Motor neuron (in vitro differentiated cells): Measurements from ENCODE around the gene TOP3B. TPM values are rescaled to one million over a fixed set of nuclear protein-coding genes. Genes with fewer than 3 reads are reported as not detected.

ENCODE experiments used
- ATAC-seq, 8 experiments: fragments of 200-7000 bp; cut with Tn5 transposase; replicated peaks in 6 of 8; 2 replicates each; pipeline ENCODE4 v1.8.0; 2021; ENCODE audit warnings: mild to moderate bottlenecking in 8 of 8, moderate library complexity in 8 of 8
- H3K27ac ChIP-seq, 2 donors: fragments of 250-450 bp; sonication (Bioruptor Pico); 2 replicates each; pipeline ENCODE4 v1.9.0; 2021; ENCODE audit warnings: antibody characterized with exemption in 2 of 2, mild to moderate bottlenecking in 2 of 2, moderate library complexity in 1 of 2
- H3K4me1 ChIP-seq, 2 donors: fragments of 250-450 bp; sonication (Bioruptor Pico); replicated peaks in 1 of 2; 2 replicates each; pipeline ENCODE4 v1.6.1; 2021; ENCODE audit warnings: antibody characterized with exemption in 2 of 2, mild to moderate bottlenecking in 2 of 2, moderate library complexity in 1 of 2
- H3K4me3 ChIP-seq, 5 donors: fragments of 250-450 bp; sonication (Bioruptor Pico); 2 replicates each; pipeline ENCODE4 v1.9.0; 2021; ENCODE audit warnings: antibody characterized with exemption in 5 of 5, mild to moderate bottlenecking in 5 of 5, moderate library complexity in 4 of 5
- WGBS, 10 experiments: fragments of 450-650 bp; shearing (Covaris generic); methylation state at CpG; one replicate each; pipeline ENCODE4 v1.0.0; 2022; 5-methylcytosine and 5-hydroxymethylcytosine counted together
- in situ Hi-C, 9 experiments: fragments of 400-800 bp; cut with MboI; loops; one replicate each; pipeline ENCODE4 v1.15.0; 2021; ENCODE audit warnings: low sequenced_read_pairs in 9 of 9, low pct_unique_long_range_greater_than_20kb in 2 of 9; ENCODE audit not compliant: unreplicated experiment in 9 of 9
- total RNA-seq, 8 experiments: library from RNA; unstranded; fragments of 300-600 nt; gene quantifications; 2 replicates each; pipeline versions ENCODE4 v1.2.3 to v1.2.4, GENCODE V29; 2022

The TOP3B gene
- total RNA-seq, 8 experiments from 2014 or later, result 8.7 to 46.8 (median 20.5) TPM

GRCh38 chr22:21985214-21985613 lies 2.6 kb upstream of the TOP3B start:
- in situ Hi-C loops, result no loop called here
- ATAC-seq, result no peak
- WGBS, 10 experiments, result 67 to 100% (median 95%) methylated on average over 1 to 5 of the region's 5 CpGs; no CpG with 5 or more reads in 6 of the 10 experiments
- Histone ChIP-seq H3K27ac (peak overlapping the region in 1 of 2 donors; percentile 55), H3K4me1 (peaks cover 5 to 8% of the 10 kb centered on the region in 2 donors), H3K4me3 (no peak overlapping the region)

DNA sequence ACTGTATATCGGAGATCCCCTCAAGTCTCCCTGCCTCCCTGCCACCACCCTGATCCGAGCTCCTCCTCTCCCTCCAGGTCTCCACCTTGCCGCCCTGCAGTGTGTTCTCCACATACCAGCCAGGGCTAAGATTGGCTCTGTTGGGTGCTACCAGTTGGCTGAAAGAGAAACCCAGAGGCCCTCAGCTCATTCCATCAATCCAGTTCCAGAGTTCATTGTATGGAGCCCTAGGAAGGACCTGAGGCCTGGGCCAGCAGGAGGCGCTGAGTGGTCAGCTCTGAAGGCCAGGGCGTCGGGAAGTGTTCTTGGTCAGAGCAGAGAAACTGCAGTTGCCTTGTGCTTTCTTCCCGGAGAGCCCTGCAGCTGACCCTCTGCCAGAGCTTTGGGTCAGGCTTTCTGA lies 2.2 kb upstream of the TOP3B start:
- H3K27ac ChIP-seq, result peak overlapping the region in 1 of 2 donors; percentile 55
- WGBS, 10 experiments, result 20 to 100% (median 40%) methylated on average over 1 to 6 of the region's 7 CpGs; no CpG with 5 or more reads in 4 of the 10 experiments
- in situ Hi-C loops, result no loop called here
- no peak overlapping the region for H3K4me3 ChIP-seq
- peaks cover 5 to 8% of the 10 kb centered on the region in 2 donors for H3K4me1 ChIP-seq
- peak in 3 of 8 experiments; percentile 65 to 76 (median 76) for ATAC-seq

DNA sequence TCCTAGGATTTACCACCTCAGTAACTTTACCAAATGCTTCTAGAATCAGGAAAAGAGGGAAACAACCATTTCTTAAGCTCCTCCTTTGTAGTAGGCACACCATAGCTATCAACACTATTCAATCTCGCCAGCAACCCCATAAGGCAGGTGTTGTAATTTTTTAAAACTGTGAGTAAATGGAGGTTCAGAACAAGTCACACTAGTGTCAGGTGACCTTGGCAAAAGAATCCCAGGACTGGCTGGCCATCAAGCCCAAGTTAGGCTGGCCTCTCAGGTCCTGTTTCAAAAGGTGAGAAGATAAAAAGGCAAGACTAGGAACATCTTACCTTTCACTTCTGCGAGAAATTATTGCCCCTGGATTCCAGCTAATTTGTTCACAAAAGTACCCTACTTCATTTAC lies 713 bp downstream of the TOP3B start:
- WGBS, 10 experiments, result 0 to 33% (median 17%) methylated on average over 1 to 2 of the region's 2 CpGs; no CpG with 5 or more reads in 4 of the 10 experiments
- peaks cover 5 to 8% of the 10 kb centered on the region in 2 donors for H3K4me1 ChIP-seq
- in situ Hi-C loops, result no loop called here
- peak overlapping the region; percentile 87 to 100 (median 99) for H3K4me3 ChIP-seq
- H3K27ac ChIP-seq, result peak overlapping the region in 1 of 2 donors; percentile 89
- no peak for ATAC-seq

DNA sequence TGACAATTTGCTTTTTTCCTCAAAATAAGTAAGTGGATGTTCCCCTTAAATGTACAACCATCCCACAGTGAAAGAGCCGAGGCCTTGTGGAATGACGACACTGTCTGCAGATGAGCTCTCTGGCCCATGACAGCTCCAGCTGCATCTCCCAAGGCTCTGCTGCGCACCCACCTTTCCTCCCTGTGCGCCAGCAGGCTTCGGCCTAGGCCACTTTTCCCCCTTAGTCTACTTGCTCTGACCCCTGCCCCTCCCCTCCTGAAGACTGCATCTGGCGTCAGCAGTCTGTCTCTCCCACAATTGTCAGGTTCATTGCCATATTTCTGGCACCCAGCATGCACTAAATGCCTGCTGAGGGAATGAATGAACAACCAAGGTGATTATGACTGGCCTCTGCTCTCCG lies 2.0 kb downstream of the TOP3B start:
- in situ Hi-C loops, result no loop called here
- ATAC-seq, result no peak
- H3K4me3 ChIP-seq, result no peak overlapping the region
- H3K27ac ChIP-seq, result peak overlapping the region in 1 of 2 donors; percentile 40
- H3K4me1 ChIP-seq, result peaks cover 5 to 8% of the 10 kb centered on the region in 2 donors
- WGBS, 10 experiments, result 40 to 100% (median 70%) methylated on average over 1 to 4 of the region's 7 CpGs; no CpG with 5 or more reads in 4 of the 10 experiments

- H3K4me1 ChIP-seq, result peaks cover 5 to 8% of the 10 kb centered on the region in 2 donors
- H3K4me3 ChIP-seq, result no peak overlapping the region
- in situ Hi-C loops, result no loop called here
- 88 to 94% (median 91%) methylated on average over 2 to 6 of the region's 11 CpGs; no CpG with 5 or more reads in 4 of the 10 experiments for WGBS, 10 experiments
- no peak for ATAC-seq
- peak overlapping the region; percentile 39 to 43 for H3K27ac ChIP-seq
These were observed 3.8 kb downstream of the TOP3B start for GRCh38 chr22:21978564-21979386.

GRCh38 chr22:21977814-21978213 lies 4.8 kb downstream of the TOP3B start:
- Histone ChIP-seq H3K4me1 (peaks cover 5 to 8% of the 10 kb centered on the region in 2 donors), H3K4me3 (no peak overlapping the region), H3K27ac (no peak overlapping the region)
- no peak for ATAC-seq
- in situ Hi-C loops, result no loop called here
- whole genome bisulfite sequencing, 10 experiments, result 100% methylated on average over 1 of the region's 1 CpG; no CpG with 5 or more reads in 9 of the 10 experiments

DNA sequence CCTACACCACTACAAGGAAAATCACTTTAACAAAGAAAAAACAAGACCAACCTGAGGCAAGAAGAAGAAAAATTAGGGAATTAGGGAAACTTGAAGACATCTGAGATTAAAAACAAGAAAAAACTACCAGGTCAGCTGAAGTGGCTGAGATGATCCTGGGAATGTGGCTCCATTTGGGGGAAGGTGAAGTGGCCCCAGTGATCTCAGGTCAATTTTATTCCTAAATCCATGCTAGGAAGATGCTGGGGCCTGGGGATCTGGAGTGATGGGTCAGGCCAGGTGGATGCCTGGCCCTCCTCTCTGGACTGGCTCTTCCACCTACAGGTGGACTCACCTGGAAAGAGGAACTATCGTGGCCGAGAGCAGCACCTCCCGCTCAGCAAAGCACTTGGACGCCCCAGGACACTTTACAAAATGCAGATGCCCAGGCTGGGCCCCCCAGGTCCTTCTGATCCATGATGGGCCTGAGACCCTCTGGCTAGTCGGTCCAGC lies 6.7 kb downstream of the TOP3B start:
- H3K27ac ChIP-seq, result no peak overlapping the region
- no peak for ATAC-seq
- no peaks in the 10 kb centered on the region for H3K4me1 ChIP-seq
- H3K4me3 ChIP-seq, result no peak overlapping the region
- in situ Hi-C loops, result no loop called here
- 80 to 100% methylated on average over 1 to 5 of the region's 5 CpGs; no CpG with 5 or more reads in 8 of the 10 experiments for WGBS, 10 experiments

- 63 to 94% (median 92%) methylated on average over 2 to 4 of the region's 5 CpGs; no CpG with 5 or more reads in 6 of the 10 experiments for WGBS, 10 experiments
- Histone ChIP-seq H3K4me1 (no peaks in the 10 kb centered on the region), H3K4me3 (no peak overlapping the region), H3K27ac (peak overlapping the region in 1 of 2 donors; percentile 20)
- ATAC-seq, result no peak
- in situ Hi-C loops, result no loop called here
These were observed 7.3 kb downstream of the TOP3B start for GRCh38 chr22:21975273-21975672.

DNA sequence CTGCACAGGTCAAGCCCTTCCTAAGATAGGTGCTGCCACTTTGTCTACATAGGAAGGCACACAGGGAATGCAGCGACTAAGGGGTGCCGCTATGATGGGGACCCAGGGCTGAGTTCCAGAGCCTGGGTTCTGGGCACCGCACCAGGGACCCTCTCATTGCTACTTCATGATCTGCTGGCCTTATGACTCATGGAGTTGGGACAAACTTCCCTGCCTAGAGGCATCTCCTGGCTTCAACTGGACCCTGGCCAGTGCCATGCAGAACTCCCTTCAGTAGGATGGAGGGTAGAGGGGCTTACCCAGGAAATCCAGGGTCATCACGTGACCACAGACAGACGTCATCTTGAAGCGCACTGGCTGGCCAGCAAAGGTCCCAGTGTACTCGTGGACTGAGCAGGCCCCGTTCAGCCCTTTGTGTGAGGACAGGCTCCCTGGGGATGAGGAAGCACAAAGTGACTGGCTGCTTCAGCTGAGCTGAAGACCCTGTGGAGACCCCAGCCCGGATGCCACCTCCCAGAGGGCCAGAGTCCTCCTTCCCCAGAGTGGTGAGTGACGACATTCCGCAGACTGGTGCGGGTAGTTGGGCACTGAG lies 8.4 kb downstream of the TOP3B start:
- in situ Hi-C loops, result no loop called here
- H3K27ac ChIP-seq, result no peak overlapping the region
- H3K4me3 ChIP-seq, result no peak overlapping the region
- WGBS, 10 experiments, result 100% methylated on average over 3 to 4 of the region's 12 CpGs; no CpG with 5 or more reads in 8 of the 10 experiments
- H3K4me1 ChIP-seq, result no peaks in the 10 kb centered on the region
- no peak for ATAC-seq

- ATAC-seq, result no peak
- Histone ChIP-seq H3K4me3 (no peak overlapping the region), H3K4me1 (no peaks in the 10 kb centered on the region), H3K27ac (peak overlapping the region in 1 of 2 donors; percentile 9)
- WGBS, 10 experiments, result 88 to 100% (median 92%) methylated on average over 1 to 2 of the region's 6 CpGs; no CpG with 5 or more reads in 7 of the 10 experiments
- in situ Hi-C loops, result no loop called here
These were observed 9.8 kb downstream of the TOP3B start for GRCh38 chr22:21972806-21973205.

DNA sequence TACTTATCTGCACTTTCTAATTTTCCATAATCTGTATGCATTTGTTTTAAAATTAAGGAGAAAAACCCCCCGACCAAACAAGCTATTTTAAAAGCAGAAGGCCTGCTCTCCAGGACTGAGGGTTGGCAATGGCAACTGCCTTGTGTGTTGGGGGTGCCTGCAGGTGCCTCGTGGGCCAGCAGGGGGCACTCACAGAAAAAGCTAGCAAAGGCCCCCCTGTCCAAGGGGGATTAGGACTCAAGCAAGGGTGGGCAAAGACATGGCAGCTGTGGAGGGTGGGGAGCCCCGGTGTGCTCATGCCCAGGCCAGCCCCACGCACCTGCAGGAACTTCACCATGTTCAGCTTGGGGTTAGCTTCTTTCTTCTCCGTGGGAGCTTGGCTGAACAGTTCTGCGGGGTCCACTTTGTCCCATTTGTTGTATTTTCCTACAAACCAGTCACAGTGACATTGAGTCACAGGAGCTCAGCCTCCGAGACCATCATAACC lies 10.3 kb downstream of the TOP3B start:
- Histone ChIP-seq H3K27ac (peak overlapping the region in 1 of 2 donors; percentile 9), H3K4me3 (no peak overlapping the region), H3K4me1 (no peaks in the 10 kb centered on the region)
- in situ Hi-C loops, result no loop called here
- WGBS, 10 experiments, result 0 to 100% (median 60%) methylated on average over 1 to 6 of the region's 7 CpGs; no CpG with 5 or more reads in 4 of the 10 experiments
- ATAC-seq, result peak in 7 of 8 experiments; percentile 29 to 86 (median 57)

GRCh38 chr22:21971858-21972275 lies 10.7 kb downstream of the TOP3B start:
- H3K4me3 ChIP-seq, result no peak overlapping the region
- H3K4me1 ChIP-seq, result no peaks in the 10 kb centered on the region
- in situ Hi-C loops, result no loop called here
- WGBS, 10 experiments, result 77 to 100% (median 95%) methylated on average over 1 to 6 of the region's 7 CpGs; no CpG with 5 or more reads in 2 of the 10 experiments
- ATAC-seq, result no peak
- H3K27ac ChIP-seq, result no peak overlapping the region
